GM21423 (cell line): ENCODE data around the gene RTKN.
"Not testable (repeated sequence)": the region's sequence is repeated elsewhere in the genome, so short reads cannot be mapped to it uniquely, and the experiment has no call there.

Experiments
- ATAC-seq: cut with Tn5 transposase; IDR thresholded peaks from one replicate; pipeline ENCODE4 v1.9.1; 2021; ENCODE audit warnings: mild to moderate bottlenecking, moderate library complexity; ENCODE audit not compliant: unreplicated experiment

The RTKN gene

DNA sequence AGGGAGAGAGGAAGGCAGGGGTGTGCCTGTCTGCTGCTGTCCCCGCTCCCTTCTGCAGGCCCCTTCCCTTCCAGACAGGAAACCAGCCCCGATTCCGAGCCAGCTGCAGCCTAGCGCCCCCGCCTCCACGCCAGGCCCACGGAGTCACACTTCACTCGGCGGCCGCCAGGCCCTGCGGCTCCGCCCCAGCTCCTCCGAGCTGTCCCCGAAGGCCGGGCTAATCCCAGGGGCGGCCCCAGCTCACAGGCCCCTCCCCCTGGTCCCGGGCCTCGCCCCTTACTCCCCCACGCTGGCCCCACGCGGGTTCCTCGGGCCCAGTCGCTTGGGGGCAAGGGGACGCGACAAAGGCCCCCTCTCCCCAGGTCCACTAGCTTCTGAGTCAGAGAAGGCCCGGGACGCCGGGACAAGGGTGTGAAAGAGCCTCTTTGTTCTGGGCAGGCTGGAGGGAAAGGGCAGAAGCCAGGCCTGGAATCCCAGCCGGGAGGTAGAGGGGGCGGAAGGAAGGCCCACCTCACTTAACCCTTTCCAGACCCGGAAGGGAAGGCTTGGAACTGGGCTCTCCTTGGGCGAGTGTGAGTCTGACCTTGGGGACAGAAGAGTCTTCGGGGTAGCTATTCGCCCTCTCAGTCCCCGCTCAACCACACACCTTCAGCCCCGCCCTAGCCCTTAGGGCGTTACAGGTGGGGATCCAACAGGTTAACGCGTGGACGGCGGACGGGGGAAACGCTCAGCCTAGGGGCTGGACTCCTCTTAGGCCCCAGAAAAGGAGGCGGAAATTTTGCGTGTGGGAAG, 1.2 kb downstream of the RTKN start:
- ATAC-seq = peak; percentile 80

DNA sequence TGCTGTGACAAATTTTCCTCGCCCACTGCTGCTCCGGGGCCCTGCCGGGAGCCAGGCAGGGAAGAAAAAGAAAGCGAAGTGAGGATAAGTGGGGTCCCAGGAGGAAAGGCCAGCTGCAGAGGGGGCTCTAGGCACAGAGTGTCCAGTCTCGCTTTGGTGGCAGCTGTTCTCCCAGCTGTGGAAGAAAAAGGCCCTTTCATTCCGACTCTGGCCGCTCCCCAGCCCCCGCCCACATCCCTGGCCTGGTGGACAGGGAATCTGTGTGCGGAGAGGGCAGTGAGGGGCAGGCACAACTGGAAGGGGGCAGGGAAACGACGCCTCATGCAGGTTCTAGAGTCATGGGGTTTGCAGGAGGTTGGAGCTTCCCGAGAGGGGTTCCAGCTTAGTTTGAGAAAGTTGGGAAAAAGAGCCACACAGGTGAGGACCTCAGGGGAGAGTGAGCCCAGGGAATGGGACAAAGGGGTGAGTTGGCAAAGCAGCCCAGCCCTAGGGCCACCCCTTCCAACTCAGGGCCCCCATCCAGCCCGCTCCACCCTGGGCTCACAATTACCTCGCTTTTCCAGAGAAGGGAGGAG, 1.8 kb downstream of the RTKN start:
- ATAC-seq = no peak

DNA sequence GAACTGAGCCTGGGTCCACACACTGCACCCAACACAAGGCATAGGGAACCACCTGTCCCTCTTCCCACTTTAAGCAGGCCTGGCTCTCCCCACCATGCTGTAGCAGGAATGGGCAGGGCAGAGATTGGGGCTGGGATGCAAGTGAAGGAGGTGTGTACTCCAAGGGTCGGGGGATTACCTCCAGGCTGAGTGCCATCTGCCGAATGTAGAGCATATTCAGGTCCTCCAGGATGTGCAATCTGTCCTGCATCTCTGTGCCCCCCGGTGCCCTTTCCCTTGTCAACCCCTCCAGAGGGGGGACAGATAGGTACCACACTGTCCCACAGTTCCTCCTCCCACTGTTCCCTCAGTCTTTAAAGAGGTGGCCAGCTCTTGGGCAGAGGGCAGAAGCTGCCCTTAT, 2.4 kb downstream of the RTKN start:
- ATAC-seq = no peak

DNA sequence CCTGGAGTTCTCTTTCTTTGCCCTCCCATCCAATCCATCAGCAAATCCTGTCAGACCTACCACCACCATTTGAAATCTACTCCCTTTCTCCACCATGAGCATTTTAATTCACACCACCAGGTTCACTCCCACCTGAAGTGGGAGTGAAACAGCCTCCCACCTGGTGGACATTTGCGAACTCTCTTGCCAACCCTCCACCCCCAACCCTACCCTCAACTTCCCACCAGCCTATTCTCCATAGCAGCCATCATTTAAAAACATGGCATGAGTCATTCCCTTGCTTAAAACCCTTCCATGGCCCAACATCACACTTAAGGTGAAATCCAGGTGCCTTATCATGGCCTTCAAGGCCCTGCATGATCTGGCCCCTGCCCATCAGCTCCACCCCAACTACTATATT, 3.5 kb downstream of the RTKN start:
- no peak for ATAC-seq

DNA sequence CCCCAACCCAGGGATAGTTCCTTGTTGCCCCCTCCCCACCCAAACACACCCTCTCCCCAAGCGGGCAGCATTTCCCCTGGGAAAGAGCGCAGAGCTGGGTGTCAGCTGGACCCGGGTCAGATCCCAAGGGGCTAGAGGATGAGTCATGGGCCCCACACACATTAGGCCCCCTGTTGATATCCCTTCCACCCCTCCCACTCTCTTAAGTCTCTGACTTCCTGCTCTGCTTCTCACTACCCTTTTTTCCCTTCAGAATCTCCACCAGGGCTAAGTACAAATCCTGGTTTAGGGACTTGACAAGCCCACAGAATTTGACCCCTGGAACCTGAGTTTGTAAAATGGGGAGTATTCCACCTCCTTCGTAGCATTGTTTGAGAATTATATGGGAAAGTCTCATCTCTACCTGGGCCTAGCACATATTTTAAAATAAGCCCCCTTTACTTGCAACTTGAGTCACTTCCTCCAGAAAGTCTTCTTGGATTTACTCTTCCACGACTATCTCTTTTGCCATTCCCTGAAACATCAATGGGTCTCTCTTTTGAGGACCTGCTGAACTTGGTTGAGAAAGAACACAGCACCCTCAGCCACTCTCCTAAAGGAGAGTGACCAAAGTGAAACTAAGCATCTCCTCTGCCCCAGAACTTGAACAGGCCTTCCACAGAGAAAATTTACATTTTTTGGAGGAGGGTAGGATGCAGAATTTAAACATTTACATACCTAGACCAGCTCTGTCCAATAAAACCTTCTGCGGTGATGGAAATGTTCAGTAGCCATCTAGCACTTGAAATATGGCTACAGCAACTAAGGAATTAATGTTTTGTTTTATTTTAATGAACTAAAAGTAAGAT, 4.7 kb downstream of the RTKN start:
- ATAC-seq = no peak

DNA sequence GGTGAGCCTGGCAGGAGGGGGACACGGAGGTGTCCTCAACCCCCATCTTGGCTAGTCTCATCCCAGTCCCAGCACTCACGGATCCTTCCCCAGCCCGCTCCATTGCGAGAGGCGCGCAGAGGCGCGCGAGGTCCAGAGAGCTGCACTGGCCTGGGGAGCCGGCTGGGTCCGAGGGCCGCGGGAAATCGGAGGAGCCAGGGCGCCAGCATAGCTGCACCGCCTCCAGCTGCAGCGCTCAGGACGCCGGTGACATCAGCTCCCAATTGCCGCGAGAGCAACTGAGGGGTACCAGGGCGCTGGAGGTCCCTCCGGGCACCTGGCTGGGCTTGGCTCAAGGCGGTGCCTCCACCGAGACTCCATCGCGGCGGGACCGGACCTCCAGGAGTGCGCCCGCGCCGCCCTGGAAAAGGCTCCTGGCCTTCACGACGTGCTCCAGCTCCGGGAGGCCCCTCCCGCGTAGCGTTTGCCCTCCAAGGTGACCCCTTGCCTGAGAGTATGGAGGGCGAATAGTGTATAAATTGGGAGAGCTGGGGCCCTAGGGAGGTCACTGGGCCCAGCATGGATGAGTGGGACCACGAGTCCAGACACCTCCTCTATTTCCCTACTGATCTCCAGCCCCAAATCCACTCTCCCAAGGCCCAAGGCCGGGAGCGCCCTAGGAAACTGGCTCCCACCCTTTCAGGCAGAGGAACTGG, 5.5 kb downstream of the RTKN start:
- ATAC-seq = no peak

DNA sequence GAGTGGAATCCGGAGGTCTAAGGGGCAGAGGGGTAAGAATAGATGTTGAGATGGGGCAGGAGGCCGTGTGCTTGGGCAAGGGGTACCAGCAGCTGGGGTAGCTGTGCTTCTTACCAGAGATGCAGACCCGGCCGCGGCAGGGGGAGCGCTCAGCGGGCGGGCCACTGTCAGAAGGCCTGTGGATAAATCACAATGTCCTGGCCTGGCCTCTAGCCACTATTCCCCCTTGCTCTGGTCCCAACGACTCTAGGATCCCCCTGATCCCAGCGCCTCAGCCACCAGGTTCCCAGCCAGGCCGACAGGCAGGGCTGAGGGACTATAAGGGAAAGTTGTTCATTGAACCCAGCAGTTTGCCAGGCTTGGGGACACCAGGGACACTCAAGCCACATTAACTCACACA, 11.2 kb downstream of the RTKN start:
- ATAC-seq = no peak

DNA sequence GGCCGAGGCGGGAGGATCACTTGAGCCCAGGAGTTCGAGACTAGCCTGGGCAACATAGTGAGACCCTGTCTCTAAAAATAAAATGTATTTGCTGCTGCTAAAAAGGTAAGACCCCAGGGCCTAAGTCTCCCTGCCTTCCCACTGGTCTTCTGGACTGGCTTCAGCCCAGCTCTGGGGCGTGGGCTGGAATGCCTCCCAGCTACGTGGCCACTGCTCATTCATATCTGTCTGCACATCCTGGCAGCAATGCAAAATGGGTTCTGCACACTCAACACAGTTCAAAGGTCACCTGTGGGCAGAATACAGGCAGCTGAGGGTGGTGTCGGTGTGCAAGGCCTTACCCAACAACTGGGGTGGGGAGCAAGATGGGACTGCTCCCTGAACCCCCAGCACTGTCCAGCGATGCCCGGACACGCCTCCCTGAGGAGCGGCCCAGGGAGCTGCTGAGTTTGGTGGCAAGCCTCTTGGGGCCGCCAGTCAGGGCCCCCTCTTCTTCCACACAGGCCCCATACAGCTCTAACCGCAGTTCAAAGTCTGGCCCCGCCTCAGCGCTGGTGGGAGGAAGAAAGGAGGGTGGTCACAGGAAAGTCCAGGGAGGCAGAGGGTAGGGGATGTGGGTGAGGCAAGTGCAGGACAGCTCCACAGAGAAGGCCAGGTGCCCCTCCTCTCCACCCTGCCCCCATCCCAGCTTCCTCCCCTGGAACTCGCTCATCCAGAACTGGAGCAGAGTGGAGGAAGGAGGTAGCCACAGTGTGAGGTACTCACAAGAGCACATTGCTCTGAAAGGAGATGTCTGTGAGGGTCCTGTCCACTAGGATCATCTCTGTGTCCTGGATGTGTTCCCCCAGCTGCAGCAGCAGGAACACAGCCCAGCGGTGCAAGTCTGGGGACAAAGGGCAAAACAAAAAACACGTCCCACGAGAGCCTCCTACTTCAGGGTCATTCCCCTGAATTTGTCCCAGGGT, 12.0 kb downstream of the RTKN start:
- no peak for ATAC-seq

DNA sequence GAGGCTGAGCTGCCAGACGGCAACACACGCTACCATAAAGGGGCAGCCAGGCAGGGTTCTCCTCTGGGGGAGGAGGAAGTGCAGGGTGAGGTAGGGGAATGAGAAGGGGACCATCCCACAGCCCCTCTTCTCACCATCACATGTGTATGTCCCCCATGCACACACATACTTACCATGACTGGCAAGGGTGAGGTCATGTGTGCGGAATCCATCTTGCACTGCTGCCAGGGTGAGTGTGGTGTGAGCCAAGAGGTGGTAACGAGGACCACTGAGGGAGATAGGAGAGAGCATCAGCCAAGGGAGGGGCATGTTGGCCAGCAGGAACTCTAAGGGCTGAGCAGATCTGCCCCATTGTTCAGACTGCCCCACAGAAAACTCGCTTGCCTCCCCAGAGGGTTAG, 13.1 kb downstream of the RTKN start:
- no peak for ATAC-seq

DNA sequence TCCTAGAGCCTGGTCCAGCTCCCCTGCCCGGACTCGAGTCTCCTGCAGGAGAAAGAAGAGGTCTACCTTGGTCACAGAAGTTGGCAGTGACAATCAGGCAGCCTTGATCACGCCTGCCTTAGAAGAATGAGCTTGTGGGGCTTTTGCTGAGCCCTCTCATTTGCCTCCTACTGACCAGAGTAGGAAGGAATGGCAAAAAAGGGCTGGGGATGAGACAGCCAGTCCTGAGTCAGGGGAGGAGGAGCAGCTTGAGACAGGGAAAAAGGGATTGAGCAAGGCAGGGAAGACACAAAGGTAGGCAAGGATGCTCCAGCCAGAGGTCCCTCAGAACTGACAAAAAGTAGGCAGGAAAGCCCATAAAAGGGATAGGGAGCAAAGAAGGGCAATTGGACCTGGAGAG, 14.2 kb downstream of the RTKN start:
- no peak for ATAC-seq

DNA sequence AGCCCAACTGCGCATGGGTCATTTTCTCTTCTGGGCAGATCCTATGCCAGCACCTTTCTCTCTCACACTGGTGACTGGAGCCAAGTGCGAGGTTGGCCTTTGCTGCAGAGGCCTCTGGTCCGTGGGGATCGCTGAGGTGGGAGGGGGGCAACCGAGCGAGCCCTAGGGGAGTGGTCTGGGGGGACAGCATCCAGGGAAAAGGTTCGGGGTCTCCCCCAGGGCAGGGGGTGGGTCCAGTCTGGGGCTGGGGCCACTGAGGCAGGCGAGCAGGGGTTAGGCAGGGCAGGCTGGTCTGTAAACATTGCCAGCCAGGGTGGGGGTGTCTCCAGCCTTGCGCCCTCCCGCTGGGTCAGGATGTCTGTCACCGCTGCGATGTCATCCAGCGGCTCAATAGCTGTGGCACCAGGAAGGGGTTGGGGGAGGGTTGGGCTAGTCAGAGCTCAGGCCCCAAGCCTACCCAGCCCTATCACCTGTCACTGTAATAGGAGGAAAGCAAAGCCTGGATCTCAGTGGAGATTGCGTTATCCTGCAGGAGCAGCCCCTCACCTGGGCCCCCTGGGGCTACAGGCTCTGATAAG, 15.5 kb downstream of the RTKN start:
- ATAC-seq = no peak

DNA sequence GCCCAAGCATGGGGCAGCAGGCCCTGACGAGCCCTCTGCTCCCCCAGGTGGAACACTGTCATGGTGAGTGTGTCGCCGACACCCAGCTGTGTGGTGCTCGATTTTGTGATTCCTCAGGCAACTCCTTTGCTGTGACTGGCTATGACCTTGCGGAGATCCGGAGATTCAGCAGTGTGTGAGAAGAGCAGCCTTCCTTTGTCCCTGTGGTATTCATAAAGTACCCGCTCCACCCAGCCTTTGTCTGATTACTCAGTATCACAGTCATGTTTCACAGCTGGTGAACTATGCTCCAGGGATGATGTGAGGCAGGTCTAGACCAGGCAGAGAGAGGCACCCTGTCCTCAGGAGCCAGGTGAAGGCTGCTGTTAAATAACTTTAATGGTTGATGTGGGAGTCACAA, 16.2 kb downstream of the RTKN start:
- no peak for ATAC-seq

DNA sequence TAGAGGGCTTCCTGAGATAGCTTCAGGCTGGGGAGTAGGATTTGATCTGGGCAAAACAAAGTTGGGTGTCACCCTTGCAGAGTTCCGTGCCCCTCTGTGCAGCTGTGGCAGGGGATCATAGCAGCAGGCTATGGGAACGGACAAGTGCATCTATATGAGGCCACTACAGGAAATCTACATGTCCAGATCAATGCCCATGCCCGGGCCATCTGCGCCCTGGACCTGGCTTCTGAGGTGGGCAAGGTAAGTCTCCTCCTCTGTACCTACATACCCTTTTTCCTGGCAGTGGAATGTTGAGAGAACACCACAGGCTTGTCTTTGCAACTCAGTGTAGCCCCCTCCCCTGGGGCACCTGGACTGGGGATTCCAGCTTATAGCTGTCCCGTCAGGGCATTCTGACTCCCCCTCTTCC, 16.7 kb downstream of the RTKN start:
- ATAC-seq = no peak

DNA sequence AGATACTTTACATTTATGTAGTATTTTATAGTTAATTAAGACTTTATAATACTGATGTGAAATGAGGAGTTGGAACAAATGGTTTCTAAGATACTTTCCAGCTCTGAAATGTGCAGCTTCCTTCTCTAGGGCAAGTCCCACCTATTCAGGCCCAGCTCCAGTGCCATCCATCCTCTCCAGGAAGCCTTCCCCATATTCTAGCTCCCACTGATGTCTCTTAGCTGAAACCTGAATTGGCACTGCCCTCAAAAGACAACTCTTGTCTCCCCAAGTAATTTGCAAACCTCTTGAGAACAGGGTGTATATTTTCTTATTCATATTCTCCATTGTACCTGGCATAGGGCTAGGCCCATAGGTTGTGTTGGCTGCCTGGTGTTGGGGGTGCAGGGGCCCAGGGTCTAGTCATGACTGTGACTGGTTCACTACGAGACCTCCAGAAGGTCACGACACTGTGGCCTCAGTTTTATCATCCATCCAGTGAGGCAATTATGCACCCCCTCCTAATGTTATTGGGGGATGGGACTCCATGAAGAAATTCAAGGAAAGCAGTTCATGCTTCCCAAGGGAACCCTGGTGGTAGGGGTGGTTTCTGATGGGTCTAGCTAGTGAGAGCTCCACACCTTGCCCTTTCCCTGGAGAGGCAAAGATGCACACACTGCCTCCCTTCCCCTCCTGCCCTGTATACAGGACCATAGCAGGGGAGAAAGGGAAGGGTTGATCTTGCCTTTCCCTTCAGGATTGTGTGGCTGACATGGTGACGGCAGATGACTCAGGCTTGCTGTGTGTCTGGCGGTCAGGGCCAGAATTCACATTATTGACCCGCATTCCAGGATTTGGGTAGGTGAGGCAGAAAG, 17.4 kb downstream of the RTKN start:
- no peak for ATAC-seq

DNA sequence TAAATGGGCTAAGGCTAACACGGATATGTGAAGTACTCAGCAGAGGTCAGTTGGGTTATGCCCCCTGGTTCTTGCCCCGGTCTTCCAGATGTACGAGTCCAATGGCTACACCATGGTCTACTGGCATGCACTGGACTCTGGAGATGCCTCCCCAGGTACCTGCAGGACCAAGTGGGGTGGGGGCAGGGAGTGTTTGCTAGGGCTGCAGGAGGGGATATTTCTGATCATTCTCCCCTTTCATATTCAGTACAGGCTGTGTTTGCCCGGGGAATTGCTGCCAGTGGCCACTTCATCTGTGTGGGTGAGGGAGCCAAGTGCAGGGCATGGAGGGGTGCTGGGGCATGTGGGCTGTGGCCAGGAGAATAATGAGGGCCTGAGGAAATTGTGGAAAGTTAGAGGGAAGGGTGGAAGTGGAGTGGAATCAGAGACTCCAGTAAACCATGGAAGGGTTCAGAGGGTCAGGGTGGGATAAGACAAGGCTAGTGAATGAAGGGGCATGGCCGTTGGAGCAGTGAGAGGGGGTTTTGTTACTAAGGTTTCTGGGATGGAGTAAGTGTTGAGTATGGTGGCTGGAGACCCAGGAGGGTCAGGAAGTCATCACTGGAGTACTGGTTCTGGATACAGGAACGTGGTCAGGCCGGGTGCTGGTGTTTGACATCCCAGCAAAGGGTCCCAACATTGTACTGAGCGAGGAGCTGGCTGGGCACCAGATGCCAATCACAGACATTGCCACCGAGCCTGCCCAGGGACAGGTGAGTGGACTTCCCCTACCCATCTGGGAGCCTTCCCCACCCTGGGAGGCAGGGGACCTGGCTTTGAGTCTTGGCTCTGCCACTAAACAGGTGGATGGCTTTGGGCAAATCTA, 18.3 kb downstream of the RTKN start:
- ATAC-seq = no peak

DNA sequence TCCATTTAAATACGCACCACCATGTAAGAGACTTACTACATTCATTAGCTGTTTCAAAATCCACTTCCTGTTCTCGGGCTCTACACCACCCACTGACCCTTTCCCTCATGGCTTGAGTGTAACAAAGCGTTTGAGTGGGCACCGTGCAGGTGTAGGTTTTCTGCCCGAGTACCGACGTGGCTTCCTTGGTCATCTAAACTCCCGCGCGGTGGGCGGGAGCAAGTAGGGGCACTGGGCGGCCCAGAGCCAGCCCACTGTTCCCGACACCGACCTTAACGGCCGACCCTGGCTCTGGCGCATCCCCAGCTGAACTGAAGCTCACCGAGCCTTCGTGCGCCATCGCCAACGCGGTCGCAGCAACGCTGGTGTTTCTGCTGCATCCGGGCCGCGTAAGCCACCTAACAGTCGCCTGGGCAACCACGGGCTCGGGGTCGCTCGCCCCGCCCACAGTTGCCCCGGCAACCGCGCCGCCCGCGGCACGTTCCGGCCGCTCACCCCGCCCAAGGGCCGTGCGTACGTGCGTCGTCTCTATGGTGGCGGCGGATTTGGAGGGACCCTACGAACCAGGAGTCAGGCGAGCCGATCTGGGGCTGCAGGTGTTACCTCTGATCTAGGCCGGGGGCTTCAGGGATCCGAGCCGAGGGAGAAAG, 20.4 kb downstream of the RTKN start, which contains the start of the genes C2orf81 and WDR54:
C2orf81 (minus strand) TSS at position 399 of the 650 bp plus-strand sequence; CDS start at position 340, 59 bp downstream.
WDR54 (plus strand) TSS at position 510 of the 650 bp plus-strand sequence. CDS start 424 bp downstream, outside the sequence.
- peak; percentile 90 for ATAC-seq

DNA sequence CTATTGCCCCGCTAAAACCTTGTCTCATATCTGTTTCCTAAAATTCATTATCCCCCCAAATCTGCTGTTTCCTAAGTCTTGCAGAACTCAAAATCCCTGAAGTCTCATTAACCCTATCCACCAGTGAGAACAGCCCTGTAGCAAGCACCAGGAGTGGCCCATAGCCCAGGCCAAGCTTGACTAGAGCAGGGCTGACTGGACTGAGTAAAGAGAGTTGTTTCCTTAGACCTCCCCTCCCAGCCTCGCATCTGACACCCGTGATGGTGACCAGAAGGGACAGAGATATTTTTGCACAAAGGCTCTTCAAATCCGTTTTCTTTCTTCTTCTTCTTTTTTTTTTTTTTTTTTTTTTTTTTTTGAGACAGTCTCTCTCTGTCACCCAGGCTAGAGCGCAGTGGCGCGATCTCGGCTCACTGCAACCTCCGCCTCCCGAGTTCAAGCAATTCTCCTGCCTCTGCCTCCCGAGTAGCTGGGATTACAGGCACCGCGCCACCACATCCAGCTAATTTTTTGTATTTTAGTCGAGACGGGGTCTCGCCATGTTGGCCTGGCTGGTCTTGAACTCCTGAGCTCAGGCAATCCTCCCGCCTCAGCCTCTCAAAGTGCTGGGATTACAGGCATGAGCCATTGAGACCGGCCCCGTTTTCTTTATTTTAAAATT, 21.2 kb downstream of the RTKN start:
- not testable (repeated sequence) for ATAC-seq
